OCI-LY1 (cell line): ENCODE data around the gene DOCK10.

Experiments used
- H2AFZ ChIP-seq: fragments of 200-600 bp; sonication (generic), shearing (Covaris generic); 2 replicates; pipeline ENCODE4 v1.6.0; 2014; ENCODE audit warnings: antibody characterized with exemption, mild to moderate bottlenecking, low read length
- H3F3A ChIP-seq: fragments of 200-600 bp; sonication (generic), shearing (Covaris generic); 2 replicates; pipeline ENCODE4 v1.6.0; 2014; ENCODE audit warnings: mild to moderate bottlenecking, antibody characterized with exemption, low read length, moderate library complexity; ENCODE audit not compliant: insufficient read depth
- H3K27ac ChIP-seq: fragments of 200-600 bp; sonication (generic); 2 replicates; pipeline ENCODE4 v1.5.1; 2014; ENCODE audit warnings: low read length, mixed run types, mild to moderate bottlenecking, low read depth; ENCODE audit not compliant: poor library complexity, severe bottlenecking
- H3K27me3 ChIP-seq: fragments of 200-600 bp; sonication (generic); 2 replicates; pipeline ENCODE4 v1.6.0; 2014; ENCODE audit warnings: antibody characterized with exemption, mild to moderate bottlenecking, low read length, moderate library complexity; ENCODE audit not compliant: insufficient read depth
- H3K36me3 ChIP-seq: fragments of 200-600 bp; sonication (generic); 2 replicates; pipeline ENCODE4 v1.6.1; 2014; ENCODE audit warnings: mild to moderate bottlenecking, antibody characterized with exemption, low read length, moderate library complexity, mixed read lengths; ENCODE audit not compliant: insufficient read depth
- H3K4me1 ChIP-seq: fragments of 200-600 bp; sonication (generic); 2 replicates; pipeline ENCODE4 v1.5.1; 2014; ENCODE audit warnings: mild to moderate bottlenecking, low read length, moderate library complexity; ENCODE audit not compliant: insufficient read depth, severe bottlenecking
- H3K4me2 ChIP-seq: fragments of 200-600 bp; sonication (generic), shearing (Covaris generic); 2 replicates; pipeline ENCODE4 v1.6.1; 2014; ENCODE audit warnings: low read length
- H3K4me3 ChIP-seq: fragments of 200-600 bp; sonication (generic); 2 replicates; pipeline ENCODE4 v1.5.1; 2014; ENCODE audit warnings: low read length, low read depth, mild to moderate bottlenecking, mixed read lengths; ENCODE audit not compliant: poor library complexity, severe bottlenecking
- H3K79me2 ChIP-seq: fragments of 200-600 bp; shearing (Covaris generic); 2 replicates; pipeline ENCODE4 v1.6.1; 2016; ENCODE audit warnings: mixed run types, low read length, mixed read lengths; ENCODE audit not compliant: insufficient read depth
- H3K9ac ChIP-seq: fragments of 200-600 bp; sonication (generic), shearing (Covaris generic); 2 replicates; pipeline ENCODE4 v1.6.1; 2014; ENCODE audit warnings: mild to moderate bottlenecking, low read length, mixed read lengths
- H3K9me2 ChIP-seq: fragments of 200-600 bp; sonication (generic), shearing (Covaris generic); 2 replicates; pipeline ENCODE4 v1.6.1; 2014; ENCODE audit warnings: low read depth, mild to moderate bottlenecking, low read length, mixed read lengths
- H3K9me3 ChIP-seq: fragments of 200-600 bp; shearing (Covaris generic); 2 replicates; pipeline ENCODE4 v1.6.1; 2014; ENCODE audit warnings: low read length, mixed read lengths
- H4K20me1 ChIP-seq: fragments of 200-600 bp; sonication (generic), shearing (Covaris generic); 2 replicates; pipeline ENCODE4 v1.6.0; 2016; ENCODE audit warnings: mild to moderate bottlenecking, low read length; ENCODE audit not compliant: insufficient read depth
- EZH2 ChIP-seq: fragments of 200-600 bp; sonication (generic), shearing (Covaris generic); IDR thresholded peaks from 2 replicates; pipeline ENCODE4 v1.8.0; 2017; ENCODE audit warnings: borderline replicate concordance, mixed run types, mild to moderate bottlenecking, antibody characterized with exemption, low read length, moderate library complexity, mixed read lengths
- TF ChIP-seq, protein P1 (sequence below): fragments of 200-600 bp; sonication (generic), shearing (Covaris generic); IDR thresholded peaks from 2 replicates; pipeline ENCODE4 v1.5.1; 2017; ENCODE audit warnings: mild to moderate bottlenecking, antibody characterized with exemption, low read length, moderate library complexity, mixed read lengths

DOCK10 gene

GRCh38 chr2:224786848-224787247, 255.4 kb downstream of the DOCK10 start:
- no peak overlapping the region for H3K9ac ChIP-seq
- peaks cover 6% of the 10 kb centered on the region for H3K4me1 ChIP-seq
- H3K27ac ChIP-seq, result no peak overlapping the region
- H3K4me3 ChIP-seq, result no peak overlapping the region
- H2AFZ ChIP-seq, result no peak overlapping the region
- no peaks in the 10 kb centered on the region for H3K79me2 ChIP-seq
- no peaks in the 10 kb centered on the region for H3K9me3 ChIP-seq
- H3K27me3 ChIP-seq, result no peaks in the 10 kb centered on the region
- no peaks in the 10 kb centered on the region for H4K20me1 ChIP-seq
- H3K36me3 ChIP-seq, result no peaks in the 10 kb centered on the region
- no peak for TF ChIP-seq EZH2
- TF ChIP-seq, protein P1, sequence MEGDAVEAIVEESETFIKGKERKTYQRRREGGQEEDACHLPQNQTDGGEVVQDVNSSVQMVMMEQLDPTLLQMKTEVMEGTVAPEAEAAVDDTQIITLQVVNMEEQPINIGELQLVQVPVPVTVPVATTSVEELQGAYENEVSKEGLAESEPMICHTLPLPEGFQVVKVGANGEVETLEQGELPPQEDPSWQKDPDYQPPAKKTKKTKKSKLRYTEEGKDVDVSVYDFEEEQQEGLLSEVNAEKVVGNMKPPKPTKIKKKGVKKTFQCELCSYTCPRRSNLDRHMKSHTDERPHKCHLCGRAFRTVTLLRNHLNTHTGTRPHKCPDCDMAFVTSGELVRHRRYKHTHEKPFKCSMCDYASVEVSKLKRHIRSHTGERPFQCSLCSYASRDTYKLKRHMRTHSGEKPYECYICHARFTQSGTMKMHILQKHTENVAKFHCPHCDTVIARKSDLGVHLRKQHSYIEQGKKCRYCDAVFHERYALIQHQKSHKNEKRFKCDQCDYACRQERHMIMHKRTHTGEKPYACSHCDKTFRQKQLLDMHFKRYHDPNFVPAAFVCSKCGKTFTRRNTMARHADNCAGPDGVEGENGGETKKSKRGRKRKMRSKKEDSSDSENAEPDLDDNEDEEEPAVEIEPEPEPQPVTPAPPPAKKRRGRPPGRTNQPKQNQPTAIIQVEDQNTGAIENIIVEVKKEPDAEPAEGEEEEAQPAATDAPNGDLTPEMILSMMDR, result no peak
- no peaks in the 10 kb centered on the region for H3F3A ChIP-seq
- no peak overlapping the region for H3K4me2 ChIP-seq
- no peaks in the 10 kb centered on the region for H3K9me2 ChIP-seq

DNA sequence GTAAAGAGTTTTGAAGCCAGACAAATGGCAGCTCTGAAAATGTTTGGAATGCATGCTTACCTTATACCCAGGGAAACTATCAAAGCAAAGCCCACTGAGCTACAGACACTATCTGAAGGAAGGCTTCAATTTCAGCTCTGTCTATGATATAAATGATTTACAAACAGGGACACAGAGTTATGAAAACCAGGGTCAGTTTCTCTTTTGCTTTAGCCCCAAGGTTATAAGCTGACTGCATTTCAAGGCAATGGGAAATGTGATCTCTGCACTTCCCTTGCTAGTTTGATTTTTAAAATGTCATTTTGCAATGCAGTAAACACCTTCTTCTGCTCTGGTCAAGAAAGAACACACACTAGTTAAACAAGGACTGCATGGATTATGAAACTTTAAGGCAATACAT, 260.9 kb downstream of the DOCK10 start:
- H3K4me1 ChIP-seq, result peaks cover 18% of the 10 kb centered on the region
- no peak overlapping the region for H2AFZ ChIP-seq
- no peak overlapping the region for H3K4me2 ChIP-seq
- no peak overlapping the region for H3K27ac ChIP-seq
- no peaks in the 10 kb centered on the region for H3F3A ChIP-seq
- no peak overlapping the region for H3K9ac ChIP-seq
- no peaks in the 10 kb centered on the region for H3K79me2 ChIP-seq
- TF ChIP-seq EZH2, result no peak
- TF ChIP-seq, protein P1, result no peak
- H3K27me3 ChIP-seq, result no peaks in the 10 kb centered on the region
- H3K9me3 ChIP-seq, result no peaks in the 10 kb centered on the region
- H4K20me1 ChIP-seq, result no peaks in the 10 kb centered on the region
- H3K9me2 ChIP-seq, result no peaks in the 10 kb centered on the region
- H3K4me3 ChIP-seq, result no peak overlapping the region
- no peaks in the 10 kb centered on the region for H3K36me3 ChIP-seq

GRCh38 chr2:224780823-224781222, 261.4 kb downstream of the DOCK10 start:
- Histone ChIP-seq H3K9ac (no peak overlapping the region), H3K79me2 (no peaks in the 10 kb centered on the region), H3K27me3 (no peaks in the 10 kb centered on the region), H3K4me1 (peaks cover 18% of the 10 kb centered on the region), H3K4me3 (no peak overlapping the region), H4K20me1 (no peaks in the 10 kb centered on the region), H3K27ac (no peak overlapping the region), H3K4me2 (no peak overlapping the region), H3F3A (no peaks in the 10 kb centered on the region), H3K9me2 (no peaks in the 10 kb centered on the region), H2AFZ (no peak overlapping the region), H3K9me3 (no peaks in the 10 kb centered on the region), H3K36me3 (no peaks in the 10 kb centered on the region)
- TF ChIP-seq, protein P1, result no peak
- no peak for TF ChIP-seq EZH2
